Measurements from ENCODE around the gene SLC22A1.
"Not testable (repeated sequence)": the region's sequence is repeated elsewhere in the genome, so short reads cannot be mapped to it uniquely, and the experiment has no call there.

SLC22A1 gene

GRCh38 chr6:160138839-160139419 is 17.3 kb downstream of the SLC22A1 start:
- no peaks in the 10 kb centered on the region for H3K9me3 ChIP-seq (ENCODE audit: control insufficient read depth, insufficient read depth, low read length)
- H3K4me3 ChIP-seq (ENCODE audit: low read length), result no peak overlapping the region
- no CpG with 5 or more reads among the region's 13 CpGs for WGBS (ENCODE audit: insufficient coverage, insufficient read length)
- H3K27ac ChIP-seq (ENCODE audit: low read length), result no peak overlapping the region
- H3K4me1 ChIP-seq (ENCODE audit: control insufficient read depth, insufficient read depth, low read length), result no peaks in the 10 kb centered on the region
- no peaks in the 10 kb centered on the region for H3K36me3 ChIP-seq (ENCODE audit: control insufficient read depth, insufficient read depth, low read length)
- H3K27me3 ChIP-seq (ENCODE audit: control insufficient read depth, insufficient read depth, low read length), result no peaks in the 10 kb centered on the region
- no peak for DNase-seq (ENCODE audit: low read depth, low spot score)

GRCh38 chr6:160139420-160139851 is 17.8 kb downstream of the SLC22A1 start:
- no peaks in the 10 kb centered on the region for H3K9me3 ChIP-seq (ENCODE audit: control insufficient read depth, insufficient read depth, low read length)
- no peaks in the 10 kb centered on the region for H3K27me3 ChIP-seq (ENCODE audit: control insufficient read depth, insufficient read depth, low read length)
- no peak overlapping the region for H3K4me3 ChIP-seq (ENCODE audit: low read length)
- H3K27ac ChIP-seq (ENCODE audit: low read length), result no peak overlapping the region
- no peaks in the 10 kb centered on the region for H3K4me1 ChIP-seq (ENCODE audit: control insufficient read depth, insufficient read depth, low read length)
- H3K36me3 ChIP-seq (ENCODE audit: control insufficient read depth, insufficient read depth, low read length), result no peaks in the 10 kb centered on the region
- no peak for DNase-seq (ENCODE audit: low read depth, low spot score)
- WGBS (ENCODE audit: insufficient coverage, insufficient read length), result no CpG with 5 or more reads among the region's 12 CpGs

GRCh38 chr6:160140493-160140892 is 18.9 kb downstream of the SLC22A1 start:
- H3K27ac ChIP-seq (ENCODE audit: low read length), result not testable (repeated sequence)

GRCh38 chr6:160141001-160141726 is 19.5 kb downstream of the SLC22A1 start:
- H3K4me3 ChIP-seq (ENCODE audit: low read length), result no peak overlapping the region
- no peak for DNase-seq (ENCODE audit: low read depth, low spot score)
- H3K27ac ChIP-seq (ENCODE audit: low read length), result no peak overlapping the region
- H3K9me3 ChIP-seq (ENCODE audit: control insufficient read depth, insufficient read depth, low read length), result no peaks in the 10 kb centered on the region
- no peaks in the 10 kb centered on the region for H3K36me3 ChIP-seq (ENCODE audit: control insufficient read depth, insufficient read depth, low read length)
- no CpG with 5 or more reads among the region's 5 CpGs for WGBS (ENCODE audit: insufficient coverage, insufficient read length)
- no peaks in the 10 kb centered on the region for H3K27me3 ChIP-seq (ENCODE audit: control insufficient read depth, insufficient read depth, low read length)
- H3K4me1 ChIP-seq (ENCODE audit: control insufficient read depth, insufficient read depth, low read length), result no peaks in the 10 kb centered on the region

More at GRCh38 chr6:160140493-160140892, 18.9 kb downstream of the SLC22A1 start:
- DNase-seq (ENCODE audit: low read depth, low spot score); H3K27me3 ChIP-seq (ENCODE audit: control insufficient read depth, insufficient read depth, low read length); H3K4me1 ChIP-seq (ENCODE audit: control insufficient read depth, insufficient read depth, low read length); H3K4me3 ChIP-seq (ENCODE audit: low read length); H3K36me3 ChIP-seq (ENCODE audit: control insufficient read depth, insufficient read depth, low read length); H3K9me3 ChIP-seq (ENCODE audit: control insufficient read depth, insufficient read depth, low read length): not testable (repeated sequence)
- WGBS (ENCODE audit: insufficient coverage, insufficient read length), result no CpG with 5 or more reads among the region's 3 CpGs

GRCh38 chr6:160142115-160142715 is 20.6 kb downstream of the SLC22A1 start:
- Histone ChIP-seq H3K4me1 (ENCODE audit: control insufficient read depth, insufficient read depth, low read length) (no peaks in the 10 kb centered on the region), H3K36me3 (ENCODE audit: control insufficient read depth, insufficient read depth, low read length) (no peaks in the 10 kb centered on the region), H3K9me3 (ENCODE audit: control insufficient read depth, insufficient read depth, low read length) (no peaks in the 10 kb centered on the region), H3K27me3 (ENCODE audit: control insufficient read depth, insufficient read depth, low read length) (no peaks in the 10 kb centered on the region), H3K4me3 (ENCODE audit: low read length) (no peak overlapping the region), H3K27ac (ENCODE audit: low read length) (no peak overlapping the region)
- no peak for DNase-seq (ENCODE audit: low read depth, low spot score)
- no CpG with 5 or more reads among the region's 8 CpGs for WGBS (ENCODE audit: insufficient coverage, insufficient read length)

GRCh38 chr6:160146454-160147145 is 25.0 kb downstream of the SLC22A1 start:
- WGBS (ENCODE audit: insufficient coverage, insufficient read length), result no CpG with 5 or more reads among the region's 6 CpGs
- H3K4me1 ChIP-seq (ENCODE audit: control insufficient read depth, insufficient read depth, low read length), result no peaks in the 10 kb centered on the region
- no peaks in the 10 kb centered on the region for H3K27me3 ChIP-seq (ENCODE audit: control insufficient read depth, insufficient read depth, low read length)
- H3K4me3 ChIP-seq (ENCODE audit: low read length), result no peak overlapping the region
- DNase-seq (ENCODE audit: low read depth, low spot score), result no peak
- no peaks in the 10 kb centered on the region for H3K9me3 ChIP-seq (ENCODE audit: control insufficient read depth, insufficient read depth, low read length)
- no peak overlapping the region for H3K27ac ChIP-seq (ENCODE audit: low read length)
- H3K36me3 ChIP-seq (ENCODE audit: control insufficient read depth, insufficient read depth, low read length), result no peaks in the 10 kb centered on the region

- DNase-seq (ENCODE audit: low read depth, low spot score), result no peak
- no CpG with 5 or more reads among the region's 3 CpGs for WGBS (ENCODE audit: insufficient coverage, insufficient read length)
- H3K4me1 ChIP-seq (ENCODE audit: control insufficient read depth, insufficient read depth, low read length), result no peaks in the 10 kb centered on the region
Observed at GRCh38 chr6:160147146-160147536, 25.5 kb downstream of the SLC22A1 start.

GRCh38 chr6:160154471-160154870 is 32.9 kb downstream of the SLC22A1 start:
- DNase-seq (ENCODE audit: low read depth, low spot score), result no peak
- Histone ChIP-seq H3K4me3 (ENCODE audit: low read length) (no peak overlapping the region), H3K27ac (ENCODE audit: low read length) (no peak overlapping the region), H3K9me3 (ENCODE audit: control insufficient read depth, insufficient read depth, low read length) (no peaks in the 10 kb centered on the region), H3K27me3 (ENCODE audit: control insufficient read depth, insufficient read depth, low read length) (no peaks in the 10 kb centered on the region), H3K4me1 (ENCODE audit: control insufficient read depth, insufficient read depth, low read length) (no peaks in the 10 kb centered on the region), H3K36me3 (ENCODE audit: control insufficient read depth, insufficient read depth, low read length) (no peaks in the 10 kb centered on the region)
- WGBS (ENCODE audit: insufficient coverage, insufficient read length), result no CpG with 5 or more reads among the region's 3 CpGs

More at GRCh38 chr6:160147146-160147536, 25.5 kb downstream of the SLC22A1 start:
- Histone ChIP-seq H3K27ac (ENCODE audit: low read length) (no peak overlapping the region), H3K36me3 (ENCODE audit: control insufficient read depth, insufficient read depth, low read length) (no peaks in the 10 kb centered on the region), H3K9me3 (ENCODE audit: control insufficient read depth, insufficient read depth, low read length) (no peaks in the 10 kb centered on the region), H3K27me3 (ENCODE audit: control insufficient read depth, insufficient read depth, low read length) (no peaks in the 10 kb centered on the region), H3K4me3 (ENCODE audit: low read length) (no peak overlapping the region)

GRCh38 chr6:160156842-160157241 is 35.2 kb downstream of the SLC22A1 start:
- no peaks in the 10 kb centered on the region for H3K36me3 ChIP-seq (ENCODE audit: control insufficient read depth, insufficient read depth, low read length)
- H3K27ac ChIP-seq (ENCODE audit: low read length), result no peak overlapping the region
- DNase-seq (ENCODE audit: low read depth, low spot score), result no peak
- no peak overlapping the region for H3K4me3 ChIP-seq (ENCODE audit: low read length)
- H3K27me3 ChIP-seq (ENCODE audit: control insufficient read depth, insufficient read depth, low read length), result no peaks in the 10 kb centered on the region
- H3K9me3 ChIP-seq (ENCODE audit: control insufficient read depth, insufficient read depth, low read length), result no peaks in the 10 kb centered on the region
- H3K4me1 ChIP-seq (ENCODE audit: control insufficient read depth, insufficient read depth, low read length), result 0 out of 2 replicates have a peak, but pooled peaks cover 5% of the 10 kb centered on the region
- WGBS (ENCODE audit: insufficient coverage, insufficient read length), result no CpG with 5 or more reads among the region's 1 CpG

- no peaks in the 10 kb centered on the region for H3K27me3 ChIP-seq (ENCODE audit: control insufficient read depth, insufficient read depth, low read length)
- H3K4me1 ChIP-seq (ENCODE audit: control insufficient read depth, insufficient read depth, low read length), result peaks cover 6% of the 10 kb centered on the region; the same call in 1 of the 2 replicates
- no peak for DNase-seq (ENCODE audit: low read depth, low spot score)
- no peaks in the 10 kb centered on the region for H3K36me3 ChIP-seq (ENCODE audit: control insufficient read depth, insufficient read depth, low read length)
- WGBS (ENCODE audit: insufficient coverage, insufficient read length), result no CpG with 5 or more reads among the region's 6 CpGs
- H3K27ac ChIP-seq (ENCODE audit: low read length), result no peak overlapping the region
- H3K4me3 ChIP-seq (ENCODE audit: low read length), result no peak overlapping the region
- H3K9me3 ChIP-seq (ENCODE audit: control insufficient read depth, insufficient read depth, low read length), result no peaks in the 10 kb centered on the region
Observed at GRCh38 chr6:160160450-160160849, 38.8 kb downstream of the SLC22A1 start.

All from iPS DF 6.9 (cell line).